ENCODE results near the gene RHEB.
A peak's percentile ranks its signal among the peaks of the same experiment; 100 is the strongest.

The RHEB gene

GRCh38 chr7:151453326-151453791 lies 66.3 kb downstream of the RHEB start:
- H3K4me3 ChIP-seq (ENCODE audit: low read length): no peak overlapping the region
- H3K36me3 ChIP-seq (ENCODE audit: insufficient read depth, low read length): no peaks in the 10 kb centered on the region
- WGBS: 83% methylated on average over 12 of the region's 13 CpGs
- peaks cover 2% of the 10 kb centered on the region for H3K27me3 ChIP-seq (ENCODE audit: insufficient read depth, low read length)
- no peak overlapping the region for H3K27ac ChIP-seq (ENCODE audit: low read depth, low read length)
- H3K4me1 ChIP-seq (ENCODE audit: insufficient read depth, low read length): peaks cover 20% of the 10 kb centered on the region
- no peaks in the 10 kb centered on the region; the same call in 1 of the 2 replicates for H3K9me3 ChIP-seq (ENCODE audit: insufficient read depth, low read depth, low read length)
- H3K9ac ChIP-seq (ENCODE audit: low read depth, low read length): no peak overlapping the region

GRCh38 chr7:151452680-151453325 lies 66.9 kb downstream of the RHEB start:
- no peaks in the 10 kb centered on the region; the same call in 1 of the 2 replicates for H3K9me3 ChIP-seq (ENCODE audit: insufficient read depth, low read depth, low read length)
- H3K27me3 ChIP-seq (ENCODE audit: insufficient read depth, low read length): peaks cover 7% of the 10 kb centered on the region
- no peak overlapping the region for H3K27ac ChIP-seq (ENCODE audit: low read depth, low read length)
- no peaks in the 10 kb centered on the region for H3K36me3 ChIP-seq (ENCODE audit: insufficient read depth, low read length)
- no peak overlapping the region for H3K4me3 ChIP-seq (ENCODE audit: low read length)
- 85% methylated on average over 15 of the region's 15 CpGs for WGBS
- H3K9ac ChIP-seq (ENCODE audit: low read depth, low read length): no peak overlapping the region
- H3K4me1 ChIP-seq (ENCODE audit: insufficient read depth, low read length): peaks cover 20% of the 10 kb centered on the region

- Histone ChIP-seq H3K9ac (ENCODE audit: low read depth, low read length) (no peak overlapping the region), H3K27me3 (ENCODE audit: insufficient read depth, low read length) (peaks cover 14% of the 10 kb centered on the region)
- WGBS: 86% methylated on average over 23 of the region's 23 CpGs
These were observed 67.8 kb downstream of the RHEB start for GRCh38 chr7:151451626-151452571.

GRCh38 chr7:151451156-151451555 lies 68.5 kb downstream of the RHEB start:
- Histone ChIP-seq H3K9me3 (ENCODE audit: insufficient read depth, low read depth, low read length) (no peaks in the 10 kb centered on the region), H3K9ac (ENCODE audit: low read depth, low read length) (no peak overlapping the region), H3K36me3 (ENCODE audit: insufficient read depth, low read length) (no peaks in the 10 kb centered on the region), H3K27me3 (ENCODE audit: insufficient read depth, low read length) (peaks cover 14% of the 10 kb centered on the region), H3K4me3 (ENCODE audit: low read length) (no peak overlapping the region), H3K27ac (ENCODE audit: low read depth, low read length) (no peak overlapping the region), H3K4me1 (ENCODE audit: insufficient read depth, low read length) (peaks cover 8% of the 10 kb centered on the region)
- 94% methylated on average over 5 of the region's 5 CpGs for WGBS

More at GRCh38 chr7:151451626-151452571, 67.8 kb downstream of the RHEB start:
- Histone ChIP-seq H3K9me3 (ENCODE audit: insufficient read depth, low read depth, low read length) (no peaks in the 10 kb centered on the region), H3K27ac (ENCODE audit: low read depth, low read length) (no peak overlapping the region), H3K4me1 (ENCODE audit: insufficient read depth, low read length) (peaks cover 14% of the 10 kb centered on the region), H3K36me3 (ENCODE audit: insufficient read depth, low read length) (no peaks in the 10 kb centered on the region), H3K4me3 (ENCODE audit: low read length) (no peak overlapping the region)

GRCh38 chr7:151449990-151450389 lies 69.7 kb downstream of the RHEB start:
- no peak overlapping the region for H3K27ac ChIP-seq (ENCODE audit: low read depth, low read length)
- no peak overlapping the region for H3K9ac ChIP-seq (ENCODE audit: low read depth, low read length)
- H3K36me3 ChIP-seq (ENCODE audit: insufficient read depth, low read length): no peaks in the 10 kb centered on the region
- 94% methylated on average over 9 of the region's 9 CpGs for WGBS
- peaks cover 8% of the 10 kb centered on the region for H3K4me1 ChIP-seq (ENCODE audit: insufficient read depth, low read length)
- peaks cover 14% of the 10 kb centered on the region for H3K27me3 ChIP-seq (ENCODE audit: insufficient read depth, low read length)
- H3K9me3 ChIP-seq (ENCODE audit: insufficient read depth, low read depth, low read length): no peaks in the 10 kb centered on the region
- no peak overlapping the region for H3K4me3 ChIP-seq (ENCODE audit: low read length)

GRCh38 chr7:151448261-151449252 lies 71.1 kb downstream of the RHEB start:
- no peaks in the 10 kb centered on the region for H3K9me3 ChIP-seq (ENCODE audit: insufficient read depth, low read depth, low read length)
- peaks cover 4% of the 10 kb centered on the region for H3K4me1 ChIP-seq (ENCODE audit: insufficient read depth, low read length)
- peak overlapping the region; percentile 56 for H3K9ac ChIP-seq (ENCODE audit: low read depth, low read length)
- H3K27me3 ChIP-seq (ENCODE audit: insufficient read depth, low read length): peaks cover 14% of the 10 kb centered on the region
- H3K27ac ChIP-seq (ENCODE audit: low read depth, low read length): no peak overlapping the region
- no peaks in the 10 kb centered on the region for H3K36me3 ChIP-seq (ENCODE audit: insufficient read depth, low read length)
- H3K4me3 ChIP-seq (ENCODE audit: low read length): peak overlapping the region; percentile 55
- 7% methylated on average over 61 of the region's 61 CpGs for WGBS

GRCh38 chr7:151447901-151448260 lies 71.8 kb downstream of the RHEB start:
- Histone ChIP-seq H3K9me3 (ENCODE audit: insufficient read depth, low read depth, low read length) (no peaks in the 10 kb centered on the region), H3K4me3 (ENCODE audit: low read length) (peak overlapping the region; percentile 55), H3K27me3 (ENCODE audit: insufficient read depth, low read length) (peaks cover 14% of the 10 kb centered on the region), H3K36me3 (ENCODE audit: insufficient read depth, low read length) (no peaks in the 10 kb centered on the region), H3K4me1 (ENCODE audit: insufficient read depth, low read length) (peaks cover 2% of the 10 kb centered on the region), H3K9ac (ENCODE audit: low read depth, low read length) (peak overlapping the region; percentile 56), H3K27ac (ENCODE audit: low read depth, low read length) (no peak overlapping the region)
- 65% methylated on average over 20 of the region's 26 CpGs for WGBS

GRCh38 chr7:151447312-151447711 lies 72.4 kb downstream of the RHEB start:
- Histone ChIP-seq H3K27ac (ENCODE audit: low read depth, low read length) (no peak overlapping the region), H3K27me3 (ENCODE audit: insufficient read depth, low read length) (peaks cover 14% of the 10 kb centered on the region), H3K4me1 (ENCODE audit: insufficient read depth, low read length) (no peaks in the 10 kb centered on the region), H3K4me3 (ENCODE audit: low read length) (no peak overlapping the region), H3K9me3 (ENCODE audit: insufficient read depth, low read depth, low read length) (no peaks in the 10 kb centered on the region), H3K9ac (ENCODE audit: low read depth, low read length) (no peak overlapping the region), H3K36me3 (ENCODE audit: insufficient read depth, low read length) (no peaks in the 10 kb centered on the region)
- 96% methylated on average over 17 of the region's 18 CpGs for WGBS

- H3K4me1 ChIP-seq (ENCODE audit: insufficient read depth, low read length): peaks cover 6% of the 10 kb centered on the region
- H3K9ac ChIP-seq (ENCODE audit: low read depth, low read length): no peak overlapping the region
- peaks cover 14% of the 10 kb centered on the region for H3K27me3 ChIP-seq (ENCODE audit: insufficient read depth, low read length)
- H3K27ac ChIP-seq (ENCODE audit: low read depth, low read length): no peak overlapping the region
- 88% methylated on average over 2 of the region's 2 CpGs for WGBS
- no peaks in the 10 kb centered on the region for H3K36me3 ChIP-seq (ENCODE audit: insufficient read depth, low read length)
- H3K9me3 ChIP-seq (ENCODE audit: insufficient read depth, low read depth, low read length): no peaks in the 10 kb centered on the region
- no peak overlapping the region for H3K4me3 ChIP-seq (ENCODE audit: low read length)
These were observed 73.3 kb downstream of the RHEB start for GRCh38 chr7:151446412-151446811.

GRCh38 chr7:151444632-151445031 lies 75.1 kb downstream of the RHEB start:
- peaks cover 9% of the 10 kb centered on the region for H3K4me1 ChIP-seq (ENCODE audit: insufficient read depth, low read length)
- H3K4me3 ChIP-seq (ENCODE audit: low read length): no peak overlapping the region
- no peak overlapping the region for H3K27ac ChIP-seq (ENCODE audit: low read depth, low read length)
- H3K9me3 ChIP-seq (ENCODE audit: insufficient read depth, low read depth, low read length): no peaks in the 10 kb centered on the region
- H3K9ac ChIP-seq (ENCODE audit: low read depth, low read length): no peak overlapping the region
- 92% methylated on average over 1 of the region's 1 CpG for WGBS
- H3K36me3 ChIP-seq (ENCODE audit: insufficient read depth, low read length): no peaks in the 10 kb centered on the region
- H3K27me3 ChIP-seq (ENCODE audit: insufficient read depth, low read length): peaks cover 16% of the 10 kb centered on the region
